HG03196 (cell line): Measurements from ENCODE around the gene TNPO1.

Experiments used
- ATAC-seq: cut with Tn5 transposase; IDR thresholded peaks from one replicate; pipeline ENCODE4 v1.9.1; 2021; ENCODE audit not compliant: unreplicated experiment

TNPO1 gene

DNA sequence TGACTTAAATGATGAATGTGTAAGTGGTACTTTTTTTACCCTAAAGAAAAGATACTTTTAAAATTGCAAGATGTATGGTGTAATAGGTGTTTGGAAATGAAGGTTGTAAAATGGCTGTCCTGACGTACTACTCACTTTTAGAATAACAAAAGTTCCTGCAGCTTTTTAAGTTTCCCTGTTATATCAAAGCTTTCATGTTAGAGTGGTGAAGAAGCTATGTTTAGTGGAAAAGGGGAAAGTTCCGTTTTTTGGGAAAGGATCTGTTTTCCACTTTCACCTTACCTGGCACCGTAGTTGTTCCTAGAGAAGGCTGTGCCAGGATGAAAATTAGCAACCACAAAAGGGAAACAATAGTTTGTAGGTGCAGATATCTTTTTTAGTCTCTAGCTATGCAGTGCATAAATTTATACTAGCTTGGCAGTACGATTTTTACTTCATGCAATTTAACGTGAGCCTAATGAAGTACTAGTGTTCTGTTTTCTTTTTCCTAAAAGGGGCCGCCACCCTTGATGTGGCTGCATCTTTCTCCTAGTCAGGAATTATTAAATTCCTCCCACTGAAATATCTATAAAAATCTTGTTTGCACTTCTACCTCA lies 1.3 kb downstream of the TNPO1 start:
- no peak for ATAC-seq

- ATAC-seq: peak; percentile 24
These were observed 2.5 kb downstream of the TNPO1 start for GRCh38 chr5:72818866-72819534.

DNA sequence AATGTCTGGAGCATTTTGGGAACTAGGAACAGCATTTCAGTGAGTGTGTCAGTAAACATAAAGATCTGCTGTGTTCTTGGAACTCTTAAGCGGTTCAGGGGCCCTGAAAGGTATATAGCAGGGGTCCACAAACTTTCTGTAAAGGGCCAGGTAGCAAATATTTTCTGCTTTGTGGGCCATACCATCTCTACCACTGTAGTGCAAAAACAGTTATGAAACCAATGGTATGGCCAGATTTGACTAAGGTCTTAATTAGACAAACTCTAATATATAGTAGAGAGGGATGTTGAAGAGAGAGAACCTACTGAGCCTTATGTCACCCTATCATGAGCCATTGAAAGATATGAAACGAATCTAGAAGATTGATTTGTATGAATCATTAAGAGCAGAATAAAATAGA lies 5.3 kb downstream of the TNPO1 start:
- ATAC-seq: no peak

DNA sequence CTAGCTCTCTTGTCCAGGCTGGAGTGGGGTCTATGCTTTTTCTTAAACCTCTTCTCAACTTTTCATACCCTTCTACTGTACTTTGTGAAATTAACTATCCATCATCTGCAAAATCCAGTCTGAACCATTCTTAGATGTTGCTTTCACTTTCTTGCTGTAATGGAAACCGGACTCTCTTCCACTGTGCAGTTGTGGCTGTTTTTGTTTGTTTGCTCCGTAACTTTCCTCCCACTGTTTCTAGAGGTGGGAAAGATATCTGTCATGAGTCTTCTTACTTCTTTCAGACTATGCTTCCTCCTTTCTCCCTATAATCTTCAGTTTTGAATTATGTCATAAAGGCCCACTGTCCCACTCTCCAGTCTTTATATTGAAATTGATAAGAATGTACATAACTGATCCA lies 6.5 kb downstream of the TNPO1 start:
- ATAC-seq: no peak

DNA sequence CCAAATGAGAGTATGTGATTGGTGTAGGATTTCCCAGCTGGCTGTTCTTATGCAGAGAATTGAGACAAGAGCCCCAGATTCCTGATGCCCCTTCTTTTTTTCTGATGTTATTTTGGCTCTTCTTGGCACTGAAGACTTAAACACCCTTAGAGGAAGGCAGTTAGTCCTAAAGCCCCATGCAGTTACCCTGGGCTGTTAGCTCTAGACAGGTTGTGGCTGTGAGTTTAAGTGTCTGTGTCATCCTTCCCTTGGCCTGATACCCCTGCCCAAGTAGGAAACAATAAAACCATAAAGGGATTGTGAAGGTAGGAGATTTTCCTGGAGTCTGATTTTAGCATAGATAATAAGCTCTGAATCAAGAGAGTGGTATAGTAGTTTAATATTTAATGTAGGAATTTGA lies 13.2 kb downstream of the TNPO1 start:
- ATAC-seq: no peak

DNA sequence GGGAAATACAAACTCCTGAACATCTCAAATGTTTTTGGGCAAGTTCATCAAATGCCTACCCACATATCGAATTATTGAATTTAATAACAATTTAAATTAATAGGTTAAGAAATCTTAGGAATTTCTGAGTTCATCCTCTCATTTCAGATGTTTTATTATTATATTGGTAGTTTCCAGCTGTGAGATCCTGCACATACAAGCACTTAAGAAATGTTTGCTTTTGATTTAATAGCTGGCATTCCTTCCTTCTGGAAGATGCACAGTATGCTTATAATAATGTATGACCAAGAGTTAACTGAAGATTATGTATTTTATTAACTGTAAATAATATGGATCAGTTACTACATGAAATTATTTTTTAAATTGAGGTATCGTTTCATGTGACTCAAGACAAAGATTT lies 13.9 kb downstream of the TNPO1 start:
- no peak for ATAC-seq

DNA sequence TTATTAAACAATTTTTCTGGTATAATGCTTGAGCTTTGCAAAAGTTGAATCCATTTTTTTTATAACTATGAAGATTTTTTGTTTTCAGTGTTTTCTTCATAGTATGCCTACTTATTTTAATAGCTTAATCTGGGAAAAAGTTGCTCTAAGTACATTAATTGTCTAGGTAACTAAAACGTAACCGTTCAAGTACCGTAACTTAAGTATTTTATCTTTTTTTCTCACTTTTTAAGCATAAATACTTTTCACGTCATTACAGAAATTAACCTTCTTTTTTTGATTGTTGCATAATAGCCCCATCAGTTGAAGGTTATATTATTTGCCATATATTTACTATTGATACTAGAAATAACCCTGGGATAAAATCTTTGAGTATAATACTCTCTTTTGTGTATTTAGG lies 15.2 kb downstream of the TNPO1 start:
- no peak for ATAC-seq

DNA sequence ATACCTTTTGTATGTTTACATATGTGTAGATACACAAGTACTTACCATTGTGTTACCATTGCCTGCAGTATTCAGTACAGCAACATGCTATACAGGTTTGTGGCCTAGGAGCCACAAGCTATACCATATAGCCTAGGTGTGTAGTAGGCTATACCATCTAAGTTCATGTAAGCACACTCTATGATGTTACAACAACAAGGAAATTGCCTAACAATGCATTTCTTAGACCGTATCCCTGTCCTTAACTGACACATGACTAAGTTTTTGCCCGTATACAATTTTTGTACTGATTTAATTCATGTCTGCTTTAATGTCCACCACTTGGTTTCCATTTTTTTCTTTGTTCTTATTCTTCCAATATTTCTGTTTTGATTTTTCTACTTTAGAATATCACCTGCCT lies 18.5 kb downstream of the TNPO1 start:
- ATAC-seq: no peak

DNA sequence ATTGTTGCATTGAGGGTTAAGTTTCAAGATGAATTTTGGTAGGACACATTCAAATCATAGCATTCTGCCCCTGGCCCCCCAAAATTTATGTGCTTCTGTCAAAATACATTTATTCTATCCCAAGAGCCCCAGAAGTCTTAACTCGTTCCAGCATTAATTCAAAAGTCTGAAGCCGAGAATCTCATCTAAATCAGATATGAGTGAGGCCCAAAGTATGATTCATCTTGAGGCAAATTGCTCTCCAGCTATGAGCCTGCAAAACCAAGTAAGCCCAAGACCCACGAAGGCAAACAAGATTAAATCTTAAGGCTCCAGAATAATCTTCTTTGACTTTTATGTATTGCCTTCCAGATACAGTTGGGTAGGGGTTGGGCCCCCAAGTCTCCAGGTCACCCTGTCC lies 19.2 kb downstream of the TNPO1 start:
- ATAC-seq: no peak

DNA sequence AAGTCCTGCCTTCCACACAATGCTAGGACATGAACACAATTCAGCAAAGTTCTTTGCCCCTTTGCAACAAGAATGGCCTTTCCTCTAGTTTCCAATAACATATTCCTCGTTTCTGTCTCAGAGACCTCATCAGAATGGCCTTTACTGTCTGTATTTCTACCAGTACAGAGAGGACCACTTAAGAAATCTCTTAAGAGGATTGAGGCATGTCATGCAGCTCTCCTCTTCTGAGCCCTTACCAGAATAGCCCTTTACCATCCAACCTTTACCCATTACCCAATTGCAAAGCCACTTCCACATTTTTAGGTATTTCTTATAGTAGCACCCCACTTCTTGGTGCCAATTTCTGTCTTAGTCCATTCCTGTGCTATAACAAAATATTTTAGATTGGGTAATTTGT lies 20.3 kb downstream of the TNPO1 start:
- no peak for ATAC-seq

GRCh38 chr5:72837524-72838096 lies 21.1 kb downstream of the TNPO1 start:
- no peak for ATAC-seq

GRCh38 chr5:72840041-72840440 lies 23.6 kb downstream of the TNPO1 start:
- ATAC-seq: no peak

- no peak for ATAC-seq
These were observed 25.5 kb downstream of the TNPO1 start for GRCh38 chr5:72841756-72842535.

- ATAC-seq: no peak
These were observed 26.4 kb downstream of the TNPO1 start for GRCh38 chr5:72842816-72843215.

DNA sequence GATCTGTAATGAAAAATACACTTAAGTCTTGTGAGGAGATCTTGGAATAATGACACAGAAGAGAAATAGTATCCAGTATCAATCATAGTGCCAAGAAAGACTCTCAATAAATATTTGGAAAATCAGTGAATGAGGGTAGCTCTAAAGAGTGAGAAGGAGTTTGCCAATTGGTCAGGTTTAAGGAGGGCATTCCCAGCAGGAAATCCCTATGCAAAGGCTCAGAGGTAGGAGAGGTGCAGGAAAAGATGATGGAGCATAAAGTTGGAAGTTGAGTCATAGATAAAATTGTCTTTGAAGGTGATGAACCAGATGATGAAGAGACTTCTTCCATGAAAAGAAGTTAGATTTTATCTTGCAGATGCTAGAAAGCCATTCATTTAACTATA lies 27.8 kb downstream of the TNPO1 start:
- no peak for ATAC-seq

DNA sequence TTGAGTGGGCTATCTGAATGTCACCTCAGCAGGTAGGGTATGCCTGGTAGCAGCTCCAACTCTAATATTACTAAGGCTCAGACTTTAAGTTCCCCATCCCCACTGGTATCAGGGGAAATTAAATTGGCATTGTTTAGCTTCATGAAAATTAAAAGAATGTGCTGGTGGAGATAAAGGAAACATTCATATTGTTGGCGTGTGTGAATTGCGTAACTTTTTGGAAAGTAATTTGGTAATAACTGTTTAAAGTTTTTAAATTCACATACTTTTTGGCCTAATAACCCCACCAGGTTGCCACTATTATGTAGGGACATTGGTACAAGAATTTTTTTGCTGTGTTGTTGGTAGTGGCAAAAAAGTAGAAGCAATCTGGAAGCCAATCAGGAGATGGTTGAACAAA lies 29.4 kb downstream of the TNPO1 start:
- no peak for ATAC-seq

- no peak for ATAC-seq
These were observed 30.0 kb downstream of the TNPO1 start for GRCh38 chr5:72846483-72846882.

DNA sequence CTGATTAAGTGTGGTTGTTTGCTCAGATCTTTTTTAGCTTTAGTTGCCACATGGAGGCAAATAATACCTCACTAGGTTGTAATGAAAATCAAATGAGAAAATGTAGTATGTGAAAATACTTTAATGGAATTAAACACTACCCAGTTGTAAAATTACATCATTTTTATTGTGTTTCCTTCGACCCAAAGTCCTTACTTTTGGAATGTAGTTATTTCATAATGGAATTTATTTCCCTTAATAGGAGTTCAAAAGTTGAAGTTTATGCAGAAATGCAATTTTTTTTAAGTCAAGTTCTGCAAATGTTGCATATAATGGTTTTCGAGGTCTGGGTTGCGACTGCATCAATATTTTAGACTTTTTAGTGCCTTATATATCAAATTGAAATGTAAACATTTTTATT lies 31.0 kb downstream of the TNPO1 start:
- no peak for ATAC-seq

GRCh38 chr5:72847989-72848473 lies 31.6 kb downstream of the TNPO1 start:
- peak; percentile 85 for ATAC-seq

- peak; percentile 45 for ATAC-seq
These were observed 32.3 kb downstream of the TNPO1 start for GRCh38 chr5:72848474-72849428.

DNA sequence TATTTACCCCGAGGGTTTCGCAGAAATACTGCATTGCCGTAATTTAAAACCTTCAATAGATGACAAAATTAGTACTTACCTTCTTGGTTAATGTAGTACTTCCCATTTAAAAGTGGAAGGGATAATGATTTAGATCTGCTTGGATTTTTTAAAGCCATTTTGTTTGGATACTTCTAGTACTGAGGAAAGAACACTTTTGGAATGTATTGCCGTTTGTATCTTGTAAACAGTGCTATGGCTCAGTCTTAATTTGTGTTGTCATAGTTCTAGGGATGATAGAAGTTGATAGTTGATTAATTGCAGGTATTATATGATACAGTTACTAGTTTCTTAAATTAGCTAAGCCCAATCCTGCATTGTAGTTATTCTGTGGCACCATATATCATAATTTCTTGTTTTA lies 33.1 kb downstream of the TNPO1 start:
- ATAC-seq: no peak
